Transverse colon (tissue), 4 donors: ENCODE measurements around the gene PALM. TPM values are rescaled to one million over a fixed set of nuclear protein-coding genes. Genes with fewer than 3 reads are reported as not detected.

Source experiments
- DNase-seq: peaks from one replicate; pipeline ENCODE4 v3.0.0-alpha.2; 2019
- H3K27ac ChIP-seq, 4 donors: fragments of 200-600 bp; sonication (generic); 2 replicates each; pipeline ENCODE4 v1.5.1; 2016 to 2018; ENCODE audit warnings: inconsistent platforms in 4 of 4
- H3K27me3 ChIP-seq: fragments of 200-600 bp; sonication (generic); 2 replicates; pipeline ENCODE4 v1.5.1; 2017; ENCODE audit warnings: inconsistent platforms
- H3K36me3 ChIP-seq, 4 donors: fragments of 200-600 bp; sonication (generic); 2 replicates each; pipeline ENCODE4 v1.5.1; 2017 to 2019; ENCODE audit warnings: inconsistent platforms in 4 of 4
- H3K4me1 ChIP-seq, 4 donors: fragments of 200-600 bp; sonication (generic); 2 replicates each; pipeline ENCODE4 v1.5.1; 2017 to 2020; ENCODE audit warnings: inconsistent platforms in 4 of 4
- H3K4me3 ChIP-seq, 4 donors: fragments of 200-600 bp; sonication (generic); 1 replicate in 1 of 4; 2 replicates in 3 of 4; pipeline versions ENCODE4 v1.5.1 to v1.6.1; 2017 to 2019; ENCODE audit warnings: inconsistent platforms in 4 of 4
- H3K9me3 ChIP-seq, 2 donors: fragments of 200-600 bp; sonication (generic); 2 replicates each; pipeline ENCODE4 v1.5.1; 2017 to 2019; ENCODE audit warnings: inconsistent platforms in 2 of 2
- CTCF ChIP-seq, 5 experiments: fragments of 200-600 bp in 3 of 5; fragments of 450-650 bp in 2 of 5; sonication (generic) in 3 of 5; IDR thresholded peaks; 1 replicate in 2 of 5; 2 replicates in 3 of 5; pipeline ENCODE4 v1.5.1; 2016 to 2017; ENCODE audit warnings: antibody characterized with exemption in 5 of 5, inconsistent platforms in 3 of 5, mild to moderate bottlenecking in 2 of 5, moderate library complexity in 1 of 5
- EP300 ChIP-seq: sonication (generic); formaldehyde crosslinking; IDR thresholded peaks from one replicate; pipeline ENCODE4 v1.6.1; 2017; ENCODE audit warnings: antibody characterized with exemption, low read depth
- POLR2A ChIP-seq: fragments of 450-650 bp; IDR thresholded peaks from one replicate; pipeline ENCODE4 v1.6.1; 2016; ENCODE audit warnings: antibody characterized with exemption, mild to moderate bottlenecking, moderate library complexity
- POLR2AphosphoS5 ChIP-seq, 3 donors: sonication (generic); formaldehyde crosslinking; IDR thresholded peaks; one replicate each; pipeline ENCODE4 v1.6.1; 2016; ENCODE audit warnings: antibody characterized with exemption in 3 of 3
- WGBS, 2 donors: methylation state at CpG; one replicate each; pipeline ENCODE4 v1.1.5; 2018; ENCODE audit warnings: low coverage in 1 of 2; 5-methylcytosine and 5-hydroxymethylcytosine counted together
- in situ Hi-C, 4 donors: fragments of 200-750 bp; cut with MboI; loops; one replicate each; pipeline versions ENCODE4 v1.15.0 to v1.15.1; 2017; ENCODE audit warnings: low sequenced_read_pairs in 3 of 4, low pct_ligation_motif_present in 1 of 4, low pct_unique_long_range_greater_than_20kb in 1 of 4
- intact Hi-C: fragments of 100-400 bp; cut with DNase I; formaldehyde crosslinking; loops from one replicate; pipeline ENCODE4 v1.15.1; 2023; ENCODE audit warnings: low total_unique reads
- total RNA-seq, 4 donors: library from RNA; depleted of rRNA; stranded (reverse); fragments of >200 nt; gene quantifications; one replicate each; pipeline ENCODE4 v1.1.0, GENCODE V29; 2016

Gene PALM
- total RNA-seq, 4 donors from 2014 or later = 14.1 to 99.3 (median 29.8) TPM

- intact Hi-C loops = no loop called here
- Histone ChIP-seq H3K4me1 (peaks cover 0 to 23% (median 9%) of the 10 kb centered on the region in 4 donors), H3K27me3 (peaks cover 73% of the 10 kb centered on the region), H3K27ac (peak overlapping the region; percentile 70 to 84 (median 76)), H3K9me3 (peaks cover 0 to under 1% of the 10 kb centered on the region in 2 donors), H3K36me3 (no peaks in the 10 kb centered on the region), H3K4me3 (peak overlapping the region; percentile 48 to 65 (median 61))
- no peak for DNase-seq
- 15% methylated on average over 17 of the region's 27 CpGs; no CpG with 5 or more reads in 1 of the 2 donors for WGBS, 2 donors
- in situ Hi-C loops = no loop called here
- TF ChIP-seq POLR2AphosphoS5 (IDR thresholded peaks at IDR 0.05) = peak in 1 of 3 donors; percentile 18
- no peak for TF ChIP-seq EP300
Measured at GRCh38 chr19:709965-710571, 1.3 kb downstream of the PALM start.

- no peak for DNase-seq
- WGBS, 2 donors = 67 to 69% methylated on average over 5 to 21 of the region's 21 CpGs
- Histone ChIP-seq H3K27ac (peak overlapping the region; percentile 70 to 84 (median 76)), H3K4me3 (peak overlapping the region in 1 of 4 donors; percentile 64), H3K4me1 (peaks cover 0 to 23% (median 9%) of the 10 kb centered on the region in 4 donors), H3K27me3 (peaks cover 66% of the 10 kb centered on the region), H3K9me3 (peaks cover 0 to 5% of the 10 kb centered on the region in 2 donors), H3K36me3 (no peaks in the 10 kb centered on the region)
- no peak for TF ChIP-seq CTCF (IDR thresholded peaks at IDR 0.05)
- no peak for TF ChIP-seq EP300
- no peak for TF ChIP-seq POLR2A
- no peak for TF ChIP-seq POLR2AphosphoS5 (IDR thresholded peaks at IDR 0.05)
- intact Hi-C loops (no loop called here), in situ Hi-C loops (no loop called here)
Measured at GRCh38 chr19:710767-711166, 2.0 kb downstream of the PALM start.

DNA sequence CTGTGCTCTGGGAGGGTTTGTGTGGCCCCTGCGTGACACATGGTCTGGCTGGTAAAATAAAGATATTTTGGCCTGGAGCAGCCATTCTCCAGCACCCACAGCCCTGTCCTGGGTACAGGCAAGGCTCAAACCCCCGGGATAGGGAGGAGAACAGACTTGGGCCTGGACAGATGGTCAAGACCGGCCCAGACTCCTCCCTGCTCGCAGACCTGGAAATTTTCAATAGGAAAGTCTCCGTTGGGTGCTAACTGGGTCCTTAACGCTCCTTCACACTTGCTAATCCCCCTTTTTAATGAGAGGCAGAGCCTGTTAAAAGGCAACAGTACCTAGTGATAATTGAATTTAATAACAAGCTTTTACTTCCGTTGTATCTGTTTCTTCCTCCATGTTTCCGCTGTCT is 2.5 kb downstream of the PALM start:
- intact Hi-C loops = no loop called here
- no peak for TF ChIP-seq POLR2A
- TF ChIP-seq POLR2AphosphoS5 (IDR thresholded peaks at IDR 0.05) = no peak
- TF ChIP-seq CTCF (IDR thresholded peaks at IDR 0.05) = no peak
- no peak for TF ChIP-seq EP300
- Histone ChIP-seq H3K36me3 (no peaks in the 10 kb centered on the region), H3K27ac (peak overlapping the region in 2 of 4 donors; percentile 70 to 84), H3K4me3 (no peak overlapping the region), H3K9me3 (peaks cover 0 to 5% of the 10 kb centered on the region in 2 donors), H3K27me3 (peaks cover 61% of the 10 kb centered on the region), H3K4me1 (peaks cover 0 to 23% (median 9%) of the 10 kb centered on the region in 4 donors)
- in situ Hi-C loops = no loop called here
- no peak for DNase-seq
- WGBS, 2 donors = 75 to 84% methylated on average over 3 to 8 of the region's 8 CpGs

- Histone ChIP-seq H3K4me3 (no peak overlapping the region), H3K27me3 (peaks cover 55% of the 10 kb centered on the region), H3K27ac (no peak overlapping the region), H3K9me3 (peaks cover 0 to 5% of the 10 kb centered on the region in 2 donors), H3K4me1 (peaks cover 0 to 15% (median 11%) of the 10 kb centered on the region in 4 donors), H3K36me3 (no peaks in the 10 kb centered on the region)
- intact Hi-C loops = no loop called here
- no peak for DNase-seq
- 86 to 89% methylated on average over 3 of the region's 3 CpGs for WGBS, 2 donors
- TF ChIP-seq CTCF (IDR thresholded peaks at IDR 0.05) = no peak
- TF ChIP-seq POLR2A = no peak
- TF ChIP-seq POLR2AphosphoS5 (IDR thresholded peaks at IDR 0.05) = no peak
- no peak for TF ChIP-seq EP300
- in situ Hi-C loops = no loop called here
Measured at GRCh38 chr19:715347-715746, 6.6 kb downstream of the PALM start.
